GM12878 (cell line): ENCODE results near the gene ECT2. TPM values are rescaled to one million over a fixed set of nuclear protein-coding genes. Genes with fewer than 3 reads are reported as not detected.
A peak's percentile ranks its signal among the peaks of the same experiment; 100 is the strongest.

Source experiments
- ATAC-seq: fragments of 200-7000 bp; cut with Tn5 transposase; 3 replicates; pipeline ENCODE4 v1.9.1; 2020; ENCODE audit warnings: mild to moderate bottlenecking, moderate library complexity
- BruUV-seq: library from RNA; stranded (reverse); fragments of 400-500 nt; replicated peaks from 2 replicates; lab custom pipeline; 2021; lab: Mats Ljungman, UMichigan
- CTCF ChIA-PET: fragments of 300-600 bp; sonication (Branson Sonifier 250); formaldehyde crosslinking; extraction: SDS; loops from one replicate; lab custom pipeline; 2021; ENCODE audit warnings: inconsistent platforms; lab: Yijun Ruan, JAX
- POLR2A ChIA-PET: fragments of 350-600 bp; formaldehyde crosslinking; extraction: SDS; loops from one replicate; lab custom pipeline; 2021; ENCODE audit warnings: inconsistent platforms; lab: Charles Lee
- RAD21 ChIA-PET: fragments of 300-600 bp; sonication (Branson Sonifier 250); formaldehyde crosslinking; loops from one replicate; lab custom pipeline; 2023; ENCODE audit warnings: antibody characterized with exemption; ENCODE audit not compliant: unreplicated experiment; lab: Charles Lee
- SMC1A ChIA-PET: fragments of 300-600 bp; sonication (Branson Sonifier 250); formaldehyde crosslinking; loops from one replicate; lab custom pipeline; 2023; ENCODE audit not compliant: unreplicated experiment, uncharacterized antibody; lab: Charles Lee
- DNase-seq: peaks from one replicate; pipeline ENCODE4 v3.0.0-alpha.2; 2011; ENCODE audit warnings: low read depth, low spot score
- FAIRE-seq: peaks from 3 replicates; lab custom pipeline; 2011; peaks lifted over from hg19 to GRCh38; lab: Jason Lieb, UNC
- H2AFZ ChIP-seq: 2 replicates; pipeline ENCODE4 v1.6.0; 2011; ENCODE audit warnings: low read depth, low read length, control low read depth; ENCODE audit not compliant: control insufficient read depth
- H3K27ac ChIP-seq: 2 replicates; pipeline ENCODE4 v1.5.1; 2011; ENCODE audit warnings: control low read depth; ENCODE audit not compliant: control insufficient read depth, insufficient read depth
- H3K27me3 ChIP-seq, 2 experiments: replicated peaks in 1 of 2; 2 replicates each; pipeline versions ENCODE4 v1.6.0 to v1.6.1; 2011; ENCODE audit warnings: low read length in 1 of 2; ENCODE audit not compliant: control insufficient read depth in 2 of 2, insufficient read depth in 2 of 2
- H3K36me3 ChIP-seq, 2 experiments: 2 replicates each; pipeline ENCODE4 v1.5.1; 2011; ENCODE audit warnings: low read length in 1 of 2; ENCODE audit not compliant: control insufficient read depth in 2 of 2, insufficient read depth in 2 of 2
- H3K4me1 ChIP-seq: 2 replicates; pipeline ENCODE4 v1.6.1; 2011; ENCODE audit warnings: mild to moderate bottlenecking, low read length, moderate library complexity, mixed read lengths; ENCODE audit not compliant: control insufficient read depth, insufficient read depth
- H3K4me2 ChIP-seq: 2 replicates; pipeline ENCODE4 v1.6.0; 2011; ENCODE audit warnings: control low read depth; ENCODE audit not compliant: control insufficient read depth, insufficient read depth
- H3K4me3 ChIP-seq: fragments of 200-600 bp; sonication (generic); 2 replicates; pipeline ENCODE4 v1.5.1; 2016
- H3K79me2 ChIP-seq: 2 replicates; pipeline ENCODE4 v1.6.0; 2011; ENCODE audit warnings: low read length; ENCODE audit not compliant: control insufficient read depth, insufficient read depth
- H3K9ac ChIP-seq: 2 replicates; pipeline ENCODE4 v1.8.0; 2011; ENCODE audit warnings: low read length, control low read depth, mixed read lengths; ENCODE audit not compliant: control insufficient read depth, insufficient read depth
- H3K9me3 ChIP-seq: replicated peaks from 3 replicates; pipeline ENCODE4 v1.5.1; 2011; ENCODE audit warnings: mild to moderate bottlenecking, low read length; ENCODE audit not compliant: control insufficient read depth, insufficient read depth
- H4K20me1 ChIP-seq: 2 replicates; pipeline ENCODE4 v1.6.0; 2011; ENCODE audit not compliant: control insufficient read depth, insufficient read depth
- FOS ChIP-seq: IDR thresholded peaks from 3 replicates; pipeline ENCODE4 v1.6.1; 2011; ENCODE audit warnings: borderline replicate concordance; ENCODE audit not compliant: insufficient read length; ENCODE audit errors: extremely low read depth
- NR2C1 ChIP-seq: fragments of 450-650 bp; IDR thresholded peaks from 2 replicates; pipeline ENCODE4 v1.6.1; 2017; ENCODE audit warnings: antibody characterized with exemption, mild to moderate bottlenecking, moderate library complexity
- NR2F1 ChIP-seq: fragments of 450-650 bp; conservative IDR thresholded peaks from 2 replicates; pipeline ENCODE4 v1.6.1; 2017; ENCODE audit warnings: mild to moderate bottlenecking
- ZBTB33 ChIP-seq: fragments of 450-650 bp; IDR thresholded peaks from 2 replicates; pipeline ENCODE4 v1.6.1; 2017; ENCODE audit warnings: mild to moderate bottlenecking
- WGBS: methylation state at CpG from one replicate; pipeline ENCODE4 v1.1.6; 2016; ENCODE audit warnings: low lambda C conversion rate; ENCODE audit not compliant: insufficient replicate concordance, insufficient coverage; ENCODE audit errors: missing lambda C conversion rate; 5-methylcytosine and 5-hydroxymethylcytosine counted together
- in situ Hi-C: fragments of 300-500 bp; cut with MboI; formaldehyde crosslinking; loops from 9 replicates; pipeline ENCODE4 v1.14.3; 2018; ENCODE audit warnings: mixed read lengths
- intact Hi-C: fragments of 100-400 bp; cut with micrococcal nuclease; formaldehyde crosslinking; loops from one replicate; pipeline ENCODE4 v1.14.2; 2022; ENCODE audit not compliant: unreplicated experiment
- polyA plus RNA-seq, 11 experiments: library from polyadenylated mRNA; depleted of rRNA in 4 of 11; unstranded in 6 of 11; stranded (reverse) in 5 of 11; fragments of >200 nt; fragmentation: Nextera tagmentation in 4 of 11; fragmentation: Illumina TruSeq in 1 of 11; extraction: Ambion mirVana in 4 of 11; extraction: Trizol in 1 of 11; gene quantifications; 1 replicate in 1 of 11; 2 replicates in 10 of 11; pipeline versions ENCODE4 v1.2.1 to v1.2.3, GENCODE V29; 2011 to 2016; ENCODE audit warnings: inconsistent platforms in 2 of 11, missing spikeins in 2 of 11, low read depth in 1 of 11
- total RNA-seq, 4 experiments: library from RNA; depleted of rRNA in 3 of 4; stranded (reverse); fragments of >200 nt in 3 of 4; fragmentation: Illumina TruSeq in 1 of 4; extraction: Trizol in 1 of 4; gene quantifications; 2 replicates each; pipeline versions ENCODE4 v1.2.1 to v1.2.3, GENCODE V29; 2013 to 2021

Gene ECT2
- total and polyA plus RNA-seq, 10 of the 15 experiments (the other 5 are each of a cell fraction or from before 2014, with no cell fraction given), result 21.5 to 47.8 (median 38.2) TPM

- no peaks in the 10 kb centered on the region for H4K20me1 ChIP-seq
- ChIA-PET CTCF (interaction anchor here (0.9 to 2.5 kb wide), 5 partner anchors 9 to 240 kb away, joined by 3 to 11 read pairs (median 6); no protein-coding TSS in a partner anchor), SMC1A (interaction anchor here (0.7 to 3.9 kb wide), 2 partner anchors 8 to 10 kb away, joined by 3 to 19 read pairs; partner anchors contain the start of gene NCEH1), POLR2A (interaction anchor here (0.7 kb wide), 1 partner anchor 9 kb away, joined by 3 read pairs; no protein-coding TSS in a partner anchor), RAD21 (interaction anchor here (0.6 kb wide), 1 partner anchor 144 kb away, joined by 3 read pairs; no protein-coding TSS in a partner anchor)
- no peak for FAIRE-seq
- in situ Hi-C loops (no loop called here), intact Hi-C loops (no loop called here)
- no peak overlapping the region for H3K4me3 ChIP-seq
- no peak; the same call in 2 of the 3 replicates for ATAC-seq
- H3K9ac ChIP-seq, result no peak overlapping the region
- H3K4me2 ChIP-seq, result no peak overlapping the region
- H3K79me2 ChIP-seq, result no peaks in the 10 kb centered on the region
- no peak overlapping the region for H3K27ac ChIP-seq
- 98% methylated on average over 3 of the region's 3 CpGs for WGBS
- H2AFZ ChIP-seq, result no peak overlapping the region
- TF ChIP-seq ZBTB33 (no peak), NR2F1 (0 out of 2 replicates have a peak, but pooled peaks have one; percentile 41), NR2C1 (peak; percentile 71), FOS (no peak)
- H3K27me3 ChIP-seq, result no peaks in the 10 kb centered on the region
- no peak for DNase-seq
- no peaks in the 10 kb centered on the region for H3K36me3 ChIP-seq
- H3K4me1 ChIP-seq, result no peaks in the 10 kb centered on the region
- H3K9me3 ChIP-seq, result no peaks in the 10 kb centered on the region
- no TSS peak for BruUV-seq
Measured at GRCh38 chr3:172701751-172702150, 48.8 kb upstream of the ECT2 start.
